ENCODE measurements around the gene RGS7.

Gene RGS7

DNA sequence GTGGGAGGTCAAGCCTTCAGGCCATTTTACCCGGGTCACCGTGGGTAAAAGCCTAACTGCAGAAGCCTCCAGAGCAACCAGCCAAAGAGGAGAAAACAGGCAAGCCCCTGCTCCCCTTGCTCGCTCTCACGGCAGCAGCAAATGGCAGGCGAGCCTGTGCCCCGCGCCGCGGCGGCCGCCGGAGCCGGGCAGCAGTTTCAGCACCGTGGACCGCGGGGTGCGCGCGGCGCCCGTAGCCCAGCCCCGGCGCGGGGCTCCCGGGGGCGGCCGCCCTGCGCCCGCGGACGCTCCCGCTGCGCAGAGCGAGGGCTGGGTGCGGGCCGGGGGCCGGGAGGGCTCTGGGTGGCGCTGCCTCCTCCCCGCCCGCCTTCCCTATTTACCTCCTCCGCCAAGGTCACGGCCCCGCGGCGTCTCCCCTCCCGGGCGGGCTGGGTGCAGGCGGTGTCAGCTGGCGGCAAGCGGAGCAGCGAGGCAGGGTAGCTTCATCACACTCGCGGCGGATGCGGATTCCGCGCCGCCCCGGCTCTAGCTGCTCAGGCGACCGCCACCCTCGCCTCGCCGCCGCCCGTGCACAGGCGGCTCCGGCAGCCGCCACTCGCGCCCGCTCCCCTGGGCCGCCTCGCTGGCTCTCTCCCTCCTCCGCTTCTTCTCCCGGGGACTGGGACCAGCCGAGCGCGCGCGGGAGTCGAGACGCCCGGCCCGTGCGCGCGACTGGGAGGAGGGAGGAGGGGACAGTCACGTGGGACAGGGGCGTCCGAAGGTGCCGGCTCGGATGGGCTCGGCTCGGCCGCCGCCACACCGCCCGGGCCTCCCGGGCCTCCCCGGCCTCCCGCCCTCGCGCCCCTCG lies at the start of gene RGS7:
Gene RGS7, minus strand, starts transcription at position 687 of the 847 bp plus-strand sequence.
- DNase-seq (ENCODE audit: low read depth in 3 of 3), result no peak

DNA sequence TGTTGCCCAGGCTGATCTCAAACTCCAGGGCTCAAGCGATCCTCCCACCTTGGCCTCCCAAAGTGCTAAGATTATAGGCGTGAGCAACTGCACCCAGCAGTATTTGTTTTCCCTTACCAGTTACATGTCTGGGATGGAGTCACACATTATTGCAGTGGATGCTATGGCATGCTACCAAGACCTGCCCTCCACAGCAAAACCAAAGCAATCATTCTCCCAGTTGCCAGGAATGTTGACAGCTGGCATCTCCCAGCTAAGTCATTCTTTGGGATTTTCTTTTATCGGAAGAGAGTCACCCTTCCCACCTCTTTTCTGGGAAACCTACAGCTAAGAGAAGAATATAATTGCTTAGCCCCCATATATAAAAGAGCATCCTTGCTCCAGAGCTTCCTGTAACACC lies 49.4 kb upstream of the RGS7 start:
- no peak for DNase-seq (ENCODE audit: low read depth in 3 of 3)

DNA sequence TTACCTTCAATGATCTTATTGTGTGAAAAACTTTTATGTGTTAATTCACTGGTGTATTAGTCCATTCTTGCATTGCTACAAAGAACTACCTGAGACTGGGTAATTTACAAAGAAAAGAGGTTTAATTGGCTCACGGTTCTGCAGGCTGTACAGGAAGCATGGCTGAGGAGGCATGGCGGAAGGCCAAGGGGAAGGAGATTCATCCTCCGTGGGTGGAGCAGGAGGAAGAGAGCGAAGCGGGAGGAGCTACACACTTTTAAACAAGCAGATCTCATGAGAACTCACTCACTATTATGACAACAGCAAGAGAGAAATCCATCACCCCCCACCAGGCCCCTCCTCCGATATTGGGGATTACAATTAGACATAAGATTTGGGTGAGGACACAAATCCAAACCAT lies 44.2 kb upstream of the RGS7 start:
- no peak for DNase-seq (ENCODE audit: low read depth in 3 of 3)

DNA sequence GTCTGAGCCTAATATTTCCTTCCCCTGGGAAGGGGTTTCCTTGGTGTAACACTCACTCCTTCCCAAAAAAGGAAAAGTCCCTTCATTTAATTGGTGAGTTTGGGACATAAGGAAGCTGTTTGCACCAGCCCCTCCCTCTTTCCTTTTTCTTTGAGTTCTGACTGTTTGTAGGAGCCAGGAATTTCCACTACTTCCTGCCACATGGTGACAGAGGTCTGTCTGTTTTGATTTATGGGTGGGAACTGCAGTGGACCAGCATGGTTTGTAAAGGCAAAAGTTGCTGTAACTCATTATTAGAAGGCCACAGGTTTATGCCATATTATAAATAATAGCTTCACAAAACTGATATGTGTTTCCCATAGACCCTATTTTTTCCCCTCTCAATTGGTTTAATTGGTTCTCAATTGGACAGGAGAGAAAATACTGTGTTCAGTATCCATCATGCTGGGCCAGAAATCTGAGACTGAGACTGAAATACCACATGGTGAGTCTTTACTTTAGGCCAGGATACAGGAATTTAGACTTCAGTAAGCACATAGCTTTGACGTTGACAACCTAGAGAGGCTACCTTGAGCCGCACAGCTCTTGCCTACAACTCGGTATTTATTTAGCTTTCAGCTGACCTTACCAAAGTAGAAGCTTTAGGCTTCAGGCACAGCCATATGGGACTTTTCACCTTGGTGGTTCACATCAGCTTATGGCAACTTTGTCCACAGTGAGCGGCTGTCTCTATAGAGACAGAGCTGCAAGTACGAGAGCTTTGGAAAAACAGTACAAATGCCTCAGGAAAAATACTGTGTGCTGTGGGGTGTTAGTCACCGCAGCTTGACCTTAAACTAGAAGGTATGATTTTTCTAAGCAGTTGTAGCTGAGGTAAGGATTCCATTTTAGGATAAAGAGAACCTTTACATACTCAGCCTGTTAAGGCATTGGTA lies 40.0 kb upstream of the RGS7 start:
- no peak for DNase-seq (ENCODE audit: low read depth in 3 of 3)

DNA sequence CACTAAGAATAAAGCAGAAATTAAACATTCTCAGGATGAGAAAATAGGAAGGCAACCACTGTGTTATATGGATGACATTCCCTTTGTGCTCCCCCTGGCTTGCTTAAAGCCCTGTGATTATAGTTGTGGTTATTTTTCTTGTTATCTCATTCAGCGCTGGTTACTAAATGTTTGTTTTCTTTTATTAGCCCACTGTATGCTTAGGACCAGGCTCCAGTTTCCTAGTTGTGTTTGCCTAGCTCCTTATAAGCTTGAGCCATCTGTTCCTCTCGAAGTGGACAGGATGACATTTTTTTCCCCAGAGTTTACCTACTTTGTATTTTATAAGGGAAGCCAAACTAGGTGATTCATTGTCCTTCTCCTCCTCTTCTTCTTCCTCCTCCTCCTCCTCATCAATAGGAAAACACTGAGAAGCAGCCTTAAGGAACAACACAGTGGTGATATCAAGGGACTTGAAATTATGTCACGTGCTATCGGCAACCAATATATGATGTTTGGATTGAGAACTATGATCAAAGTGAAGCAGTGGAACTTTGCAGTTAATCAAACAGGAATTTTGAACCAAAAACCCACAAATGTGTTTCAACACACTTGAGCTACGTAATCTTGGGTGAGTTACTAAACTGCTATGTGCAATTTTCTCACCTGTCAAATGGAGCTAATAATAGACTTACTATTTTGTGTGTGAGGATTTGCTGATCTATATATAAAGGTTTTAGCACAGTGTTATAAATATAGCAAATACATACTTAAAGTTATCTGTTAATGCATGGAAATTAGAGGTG lies 35.1 kb upstream of the RGS7 start:
- no peak for DNase-seq (ENCODE audit: low read depth in 3 of 3)

DNA sequence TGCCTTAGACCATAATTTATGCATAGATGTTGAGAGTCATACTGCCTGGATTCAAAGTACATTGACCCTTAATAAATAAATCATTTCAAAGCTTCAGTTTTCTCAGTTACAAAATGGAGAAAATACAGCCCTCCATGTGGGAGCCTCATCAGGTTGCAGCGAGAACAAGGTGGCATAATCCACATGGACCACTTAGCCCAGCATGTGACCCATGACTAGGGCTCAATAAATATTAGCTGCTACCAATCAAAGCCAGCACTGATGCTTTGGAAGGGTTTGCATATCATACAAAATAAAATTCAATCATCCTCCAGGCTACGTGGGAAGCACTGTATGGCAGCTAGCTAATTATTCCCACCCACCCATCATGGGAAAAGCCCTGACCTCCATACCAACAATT lies 33.5 kb upstream of the RGS7 start:
- DNase-seq (ENCODE audit: low read depth in 3 of 3), result no peak

DNA sequence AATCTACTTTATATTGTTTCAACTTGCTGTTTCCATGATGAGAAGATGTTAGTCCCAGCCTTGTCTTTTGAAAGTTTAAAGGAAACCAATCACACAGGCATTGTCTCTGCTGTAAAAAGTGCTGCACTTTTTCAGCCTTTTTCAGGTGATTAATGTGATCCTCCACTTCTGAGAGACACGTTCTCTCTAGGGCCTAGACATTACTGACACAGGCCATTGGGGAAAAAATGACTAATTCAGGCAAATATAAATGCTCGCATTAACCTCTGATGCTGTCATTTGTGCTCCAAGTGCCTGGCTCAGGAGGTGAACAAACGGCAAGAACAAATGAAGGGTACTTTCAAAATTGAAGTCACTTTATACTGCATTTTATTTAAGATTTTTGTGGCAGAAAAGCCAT lies 32.4 kb upstream of the RGS7 start:
- DNase-seq (ENCODE audit: low read depth in 3 of 3), result no peak

DNA sequence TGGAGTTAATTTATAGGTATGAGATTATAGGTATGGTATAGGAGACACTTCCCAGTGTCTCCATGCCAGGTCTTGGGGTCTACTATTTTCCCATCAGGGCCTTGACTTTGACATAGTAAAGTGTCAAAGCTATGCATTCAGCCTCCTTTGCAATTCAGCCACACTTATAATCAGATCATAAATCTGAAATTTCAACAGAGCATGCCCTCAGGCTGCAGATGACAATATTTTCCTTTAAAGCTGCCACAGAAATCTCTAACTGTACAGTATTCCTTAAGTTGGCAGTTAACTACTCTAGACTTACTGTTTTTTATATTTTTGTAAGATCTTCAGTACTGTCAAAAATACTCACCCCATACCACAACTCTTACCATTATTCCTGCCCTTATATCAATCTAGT lies 30.2 kb upstream of the RGS7 start:
- no peak for DNase-seq (ENCODE audit: low read depth in 3 of 3)

DNA sequence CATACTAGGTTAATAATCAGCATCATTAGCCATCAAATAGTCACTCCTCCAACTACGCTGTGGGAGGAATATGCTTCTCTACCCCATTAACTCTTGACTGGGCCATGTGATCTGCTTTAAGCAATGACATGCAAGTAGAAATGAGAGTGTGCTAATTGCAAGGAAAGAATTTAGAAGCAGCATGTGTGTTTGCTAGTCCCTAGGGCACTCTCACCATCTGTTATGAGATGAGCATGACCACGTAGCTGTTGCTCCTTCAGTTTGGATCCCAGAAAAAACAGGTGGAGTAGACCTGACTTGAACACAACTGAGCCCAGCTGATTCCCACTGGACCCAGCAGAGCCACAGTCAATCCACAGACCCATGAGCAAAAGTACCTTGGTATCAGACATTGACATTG lies 19.7 kb upstream of the RGS7 start:
- DNase-seq (ENCODE audit: low read depth in 3 of 3), result no peak

DNA sequence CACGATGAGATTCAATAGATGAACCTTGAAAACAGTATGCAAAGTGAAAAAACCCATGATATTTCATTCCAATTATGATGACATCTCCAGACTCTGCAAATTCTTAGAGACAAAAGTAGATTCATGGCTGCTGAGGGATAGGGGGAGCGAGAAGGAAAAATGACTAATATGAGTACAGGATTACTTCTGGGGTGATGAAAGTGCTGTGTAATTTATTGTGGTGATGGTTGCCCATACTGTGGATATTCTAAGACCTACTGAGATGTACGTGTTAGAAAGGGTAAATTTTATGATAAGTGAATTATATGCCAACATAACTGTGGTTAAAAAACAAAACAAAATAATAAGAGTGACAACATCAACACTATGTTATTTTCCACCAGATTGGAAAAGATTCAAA lies 18.9 kb upstream of the RGS7 start:
- no peak for DNase-seq (ENCODE audit: low read depth in 3 of 3)

DNA sequence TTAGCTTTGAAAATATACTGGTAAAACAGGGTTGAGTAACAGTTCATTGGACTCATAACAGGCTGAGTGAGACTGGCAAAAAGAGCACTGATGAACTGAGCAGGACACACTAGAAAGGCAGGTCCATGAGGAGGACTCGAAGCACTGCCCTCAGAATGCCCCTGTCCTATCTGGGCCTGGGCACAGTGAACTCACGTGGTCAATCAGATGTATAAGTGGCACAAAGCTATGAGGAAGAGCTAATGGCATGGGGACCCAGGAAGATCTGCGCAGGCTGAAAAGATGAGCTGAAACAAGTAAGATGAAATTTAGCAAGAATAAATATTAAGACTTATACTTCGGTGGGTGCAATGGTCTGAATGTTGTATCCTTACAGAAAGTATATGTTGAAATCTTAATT lies 9.2 kb upstream of the RGS7 start:
- DNase-seq (ENCODE audit: low read depth in 3 of 3), result no peak

DNA sequence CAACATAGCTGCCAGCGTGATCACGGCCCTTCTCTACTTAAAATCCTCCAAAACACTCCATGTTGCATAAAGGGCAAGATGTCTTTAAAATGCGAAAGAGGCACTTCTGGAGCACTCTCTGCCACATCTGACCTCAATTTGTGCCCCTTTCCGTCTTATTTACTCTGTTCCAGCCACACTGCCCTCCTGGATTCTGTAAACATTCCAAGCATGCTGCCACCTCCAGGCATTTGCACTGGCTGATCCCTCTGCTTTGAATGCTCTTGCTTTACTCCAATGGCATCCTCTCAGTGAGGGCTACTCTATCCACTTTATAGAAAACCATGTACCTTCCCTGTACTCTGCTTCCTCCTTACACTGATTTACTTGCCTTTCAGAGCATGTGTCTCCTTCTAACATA lies 5.3 kb upstream of the RGS7 start:
- no peak for DNase-seq (ENCODE audit: low read depth in 3 of 3)

DNA sequence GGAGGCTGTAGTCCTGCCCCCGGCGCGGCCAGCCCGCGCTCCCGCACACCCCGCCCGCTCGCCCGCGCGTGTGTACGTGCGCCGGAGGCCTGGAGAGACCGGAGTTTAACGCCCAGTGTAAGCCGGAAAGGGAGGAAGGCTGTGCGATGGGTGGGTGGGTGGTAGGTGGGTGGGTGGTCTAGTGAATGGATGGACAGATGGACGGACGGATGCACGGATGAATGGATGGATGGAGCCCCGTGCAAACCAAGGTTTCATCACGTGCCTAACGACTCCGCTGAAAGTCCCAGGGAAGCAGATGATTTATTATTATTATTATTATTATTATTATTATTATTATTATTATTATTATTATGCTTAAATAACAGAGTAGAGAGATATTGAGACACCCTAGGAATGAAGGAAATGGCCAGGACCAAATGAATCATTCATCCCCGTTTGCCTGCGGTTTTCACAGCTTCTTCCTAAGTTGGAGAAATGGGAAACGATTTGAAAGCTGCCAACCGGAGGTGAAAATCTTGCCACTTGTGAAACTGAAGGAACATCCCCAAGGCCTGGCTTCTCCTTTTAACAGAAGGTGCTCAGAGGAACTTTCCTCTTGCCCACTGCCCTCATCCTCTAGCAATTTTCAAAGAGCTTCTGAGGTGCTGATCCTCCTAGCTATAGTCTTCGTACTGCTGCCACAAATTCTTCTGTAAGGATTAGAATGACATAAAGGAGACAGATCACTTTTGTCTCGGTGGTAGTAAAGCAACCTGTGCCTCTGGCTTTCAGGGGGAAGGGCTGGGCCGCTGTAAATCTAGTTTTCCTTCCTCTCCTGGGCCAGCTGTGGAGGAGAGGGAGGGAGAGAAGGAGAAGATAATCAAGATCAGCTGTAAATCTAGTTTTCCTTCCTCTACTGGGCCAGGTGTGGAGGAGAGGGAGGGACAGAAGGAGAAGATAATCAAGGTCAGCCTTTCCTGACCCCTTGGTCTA lies 648 bp upstream of the RGS7 start:
- DNase-seq (ENCODE audit: low read depth in 3 of 3), result no peak

DNA sequence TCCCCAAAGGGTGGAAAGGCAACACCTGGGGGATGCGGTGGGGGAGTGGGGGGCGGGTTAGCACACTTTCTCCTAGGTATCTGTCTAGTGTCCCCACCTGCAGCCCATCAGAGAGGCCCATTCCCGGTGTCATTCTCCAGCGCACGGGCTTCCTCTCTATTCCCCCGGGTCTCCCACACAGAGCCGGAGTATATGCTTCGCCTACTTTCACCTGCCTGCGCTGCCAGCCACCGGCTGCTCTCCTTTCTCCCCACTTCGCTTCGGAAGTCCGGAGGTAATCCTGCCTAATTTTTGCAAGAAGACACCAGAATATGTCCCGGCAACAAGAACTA lies 852 bp downstream of the RGS7 start:
- no peak for DNase-seq (ENCODE audit: low read depth in 3 of 3)

DNA sequence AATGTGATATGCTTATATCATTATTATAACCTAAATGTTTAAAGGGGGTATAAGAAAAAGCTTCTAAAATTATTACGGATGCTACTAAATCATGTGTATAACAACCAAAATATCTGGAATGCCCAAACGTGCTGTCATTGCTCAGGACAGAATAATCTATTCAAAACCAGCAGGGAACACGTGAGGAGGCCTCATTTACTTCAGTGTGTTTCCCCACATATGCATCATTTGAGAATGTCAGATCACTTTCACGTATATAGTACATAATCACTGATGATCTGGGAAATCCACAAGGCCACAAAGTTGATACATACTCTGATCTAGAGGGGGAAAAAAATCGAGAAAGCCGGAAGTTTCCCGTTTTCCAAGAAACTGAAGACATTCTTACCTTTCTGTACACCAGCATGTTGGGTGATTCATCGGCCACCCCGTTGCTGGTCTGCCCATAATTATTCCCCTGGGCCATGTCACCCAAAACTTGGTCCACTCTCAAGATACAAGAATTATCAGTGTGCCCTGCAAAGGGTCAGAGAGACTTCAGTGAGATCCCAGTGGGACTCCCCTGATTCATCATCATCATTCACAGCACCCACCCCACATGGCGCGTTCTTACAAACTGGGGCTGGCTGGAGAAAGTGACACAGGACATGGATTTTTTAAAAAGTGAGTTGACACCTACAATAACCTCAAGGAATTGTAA lies 1.5 kb downstream of the RGS7 start:
- no peak for DNase-seq (ENCODE audit: low read depth in 3 of 3)

DNA sequence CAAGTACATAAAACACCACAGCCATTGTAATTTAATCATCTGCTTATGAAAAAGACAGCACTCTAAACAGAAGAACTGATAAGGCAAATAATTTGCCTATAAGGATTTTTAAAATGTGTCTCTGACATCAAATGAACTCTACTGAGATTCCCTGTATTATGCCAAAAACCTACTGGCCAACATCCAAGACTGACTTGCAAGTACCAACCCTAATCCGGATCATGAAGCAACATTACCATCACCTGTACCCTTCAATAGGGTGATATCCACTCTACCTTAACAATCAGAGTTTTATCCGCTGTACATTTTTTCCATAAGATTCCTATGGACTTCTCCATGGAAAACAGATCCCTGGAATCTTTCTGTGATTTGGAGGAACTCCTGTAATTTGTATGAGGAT lies 4.6 kb downstream of the RGS7 start:
- DNase-seq (ENCODE audit: low read depth in 3 of 3), result no peak

DNA sequence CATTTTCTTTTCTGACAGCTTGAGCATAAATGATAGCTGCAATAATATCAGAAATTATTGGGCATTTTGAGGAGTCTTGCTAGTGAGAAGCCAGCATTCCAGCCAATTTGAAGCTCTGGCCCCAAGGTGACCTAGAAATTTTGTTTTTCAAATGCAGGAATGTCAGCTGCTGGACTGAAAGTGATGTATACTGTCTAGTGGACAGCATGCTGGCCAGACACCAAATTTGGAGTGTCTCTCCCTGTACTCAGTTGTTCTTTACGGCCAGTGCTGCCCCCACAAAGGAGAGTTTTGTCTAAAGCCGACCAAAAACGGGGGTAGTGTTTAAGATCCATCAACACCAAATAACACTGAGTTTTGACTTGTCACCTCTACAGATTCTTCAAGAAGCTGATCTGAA lies 5.2 kb downstream of the RGS7 start:
- DNase-seq (ENCODE audit: low read depth in 3 of 3), result no peak

DNA sequence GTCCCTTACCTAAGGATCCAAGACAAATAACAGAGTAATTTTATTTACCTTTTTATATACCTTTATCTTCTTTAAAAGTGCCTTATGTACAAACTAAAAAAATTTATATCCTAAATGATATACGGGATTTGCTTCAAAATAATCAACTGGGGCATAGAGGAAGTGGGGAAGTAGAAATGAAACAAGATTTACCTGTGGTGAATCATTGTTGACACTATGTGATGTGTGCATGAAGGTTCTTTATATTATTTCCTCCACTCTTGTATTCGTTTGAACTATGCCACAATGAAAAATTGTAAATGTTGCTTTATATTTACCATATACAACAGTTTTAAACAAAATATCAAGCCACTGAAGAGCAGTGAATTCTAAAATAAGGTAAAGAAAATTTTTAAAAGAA lies 13.0 kb downstream of the RGS7 start:
- DNase-seq (ENCODE audit: low read depth in 3 of 3), result no peak

DNA sequence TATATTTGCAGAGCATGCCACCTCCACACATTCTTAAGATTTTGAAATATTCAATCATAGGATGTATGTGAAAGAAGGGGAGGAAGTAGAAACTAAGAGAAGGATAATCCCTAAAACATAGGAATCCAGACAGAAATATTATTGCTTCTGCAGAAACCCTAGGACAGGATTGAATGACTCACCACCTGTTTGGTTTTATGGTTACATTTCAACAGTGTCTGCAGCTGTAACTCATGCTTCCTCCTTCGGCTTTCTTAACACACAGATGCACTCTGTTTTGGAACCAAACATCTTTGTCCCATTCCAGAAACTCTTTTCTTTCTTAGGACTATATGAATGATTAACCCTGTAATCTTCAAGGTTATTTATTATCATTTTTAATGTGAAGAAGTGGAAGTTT lies 20.7 kb downstream of the RGS7 start:
- no peak for DNase-seq (ENCODE audit: low read depth in 3 of 3)

DNA sequence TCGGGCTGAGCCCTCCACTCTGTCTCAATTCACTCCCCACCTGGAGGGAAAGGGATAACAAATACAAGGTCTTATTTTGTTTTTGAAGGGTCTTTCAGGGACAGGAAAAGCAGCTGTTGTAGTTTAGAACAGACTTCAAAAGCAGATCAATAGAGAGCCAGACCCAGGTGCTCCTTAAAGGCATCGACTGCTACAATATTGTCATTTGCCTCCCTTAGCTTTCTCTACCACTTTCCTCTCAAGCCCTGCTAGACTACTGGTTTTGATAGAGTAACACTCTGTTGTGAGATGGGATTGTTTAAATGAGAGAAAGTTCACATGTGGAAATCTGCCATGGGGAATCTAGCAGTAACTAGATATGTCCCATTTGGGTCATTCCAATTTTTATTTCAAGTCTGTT lies 24.0 kb downstream of the RGS7 start:
- no peak for DNase-seq (ENCODE audit: low read depth in 3 of 3)

DNA sequence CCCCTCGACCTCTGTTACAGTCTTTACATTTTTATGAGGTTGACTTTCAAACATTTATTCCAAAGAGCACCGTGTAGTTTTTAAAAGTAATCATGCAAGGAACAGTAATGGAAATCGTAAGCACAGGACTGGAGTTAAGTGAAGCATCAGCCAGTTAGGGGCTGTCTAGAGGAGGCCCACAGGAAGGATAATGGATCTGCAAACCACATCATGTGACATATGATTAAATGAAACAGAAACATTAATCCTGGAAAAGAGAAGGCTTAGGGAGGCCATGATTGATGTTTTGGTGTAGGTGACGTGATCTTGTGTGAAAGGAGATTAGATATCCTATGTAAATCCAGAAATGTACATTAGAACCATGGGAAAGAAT lies 25.0 kb downstream of the RGS7 start:
- no peak for DNase-seq (ENCODE audit: low read depth in 3 of 3)
